HG03342 (cell line): Measurements from ENCODE around the gene PPP2R5B.
"Not testable (repeated sequence)": the region's sequence is repeated elsewhere in the genome, so short reads cannot be mapped to it uniquely, and the experiment has no call there.

ENCODE experiments used
- ATAC-seq: cut with Tn5 transposase; IDR thresholded peaks from one replicate; pipeline ENCODE4 v1.9.1; 2021; ENCODE audit warnings: mild to moderate bottlenecking, moderate library complexity; ENCODE audit not compliant: unreplicated experiment

The PPP2R5B gene

GRCh38 chr11:64974124-64974523, 49.6 kb downstream of the PPP2R5B start:
- ATAC-seq: no peak

GRCh38 chr11:64976651-64977050, 52.2 kb downstream of the PPP2R5B start:
- no peak for ATAC-seq

- ATAC-seq: not testable (repeated sequence)
Observed at GRCh38 chr11:64983339-64983738, 58.9 kb downstream of the PPP2R5B start.
